Vagina (tissue), 2 donors: Measurements from ENCODE around the gene TNNT1.

ENCODE experiments used
- CTCF ChIP-seq, 3 experiments: fragments of 450-650 bp in 2 of 3; fragments of 200-600 bp in 1 of 3; sonication (generic) in 1 of 3; IDR thresholded peaks; one replicate each; pipeline ENCODE4 v1.5.1; 2017 to 2019; ENCODE audit warnings: antibody characterized with exemption in 3 of 3, mild to moderate bottlenecking in 2 of 3, moderate library complexity in 2 of 3
- POLR2A ChIP-seq, 2 donors: fragments of 450-650 bp; IDR thresholded peaks; one replicate each; pipeline ENCODE4 v1.6.1; 2017; ENCODE audit warnings: antibody characterized with exemption in 2 of 2, mild to moderate bottlenecking in 2 of 2, moderate library complexity in 2 of 2
- POLR2AphosphoS5 ChIP-seq, 2 donors: sonication (generic); formaldehyde crosslinking; IDR thresholded peaks; one replicate each; pipeline ENCODE4 v1.9.0; 2017; ENCODE audit warnings: antibody characterized with exemption in 2 of 2, mild to moderate bottlenecking in 2 of 2, low read depth in 1 of 2; ENCODE audit not compliant: insufficient read depth in 1 of 2

- TF ChIP-seq POLR2AphosphoS5 (IDR thresholded peaks at IDR 0.05; ENCODE audit: insufficient read depth in 1 of 2, low read depth in 1 of 2) (peak in 1 of 2 donors; percentile 11), POLR2A (IDR thresholded peaks at IDR 0.05) (no peak), CTCF (IDR thresholded peaks at IDR 0.05) (no peak)
Observed at GRCh38 chr19:55165952-55166529, 17.0 kb upstream of the TNNT1 start.
